Activated B cell treated with CpG ODN at 0.5 μM for 24 hours (primary cell): Measurements from ENCODE around the gene ARTN. TPM values are rescaled to one million over a fixed set of nuclear protein-coding genes. Genes with fewer than 3 reads are reported as not detected.

Experiments
- ATAC-seq: fragments of 200-7000 bp; cut with Tn5 transposase; one replicate; pipeline ENCODE4 v1.10.0; 2021; ENCODE audit warnings: low read depth, mild to moderate bottlenecking, moderate library complexity
- CTCF ChIA-PET: fragments of 350-600 bp; sonication (Branson Sonifier 250); formaldehyde crosslinking; loops from one replicate; lab custom pipeline; 2021; ENCODE audit warnings: antibody characterized with exemption; lab: Charles Lee
- POLR2A ChIA-PET: fragments of 350-600 bp; sonication (Branson Sonifier 250); formaldehyde crosslinking; loops from one replicate; lab custom pipeline; 2021; ENCODE audit warnings: antibody characterized with exemption; lab: Charles Lee
- DNase-seq: peaks from one replicate; pipeline ENCODE4 v3.0.0; 2022
- H3K27ac Mint-ChIP-seq: one replicate; pipeline ENCODE4 v1.8.0; 2020; ENCODE audit warnings: mixed read lengths
- H3K27me3 Mint-ChIP-seq: one replicate; pipeline ENCODE4 v1.8.0; 2021; ENCODE audit warnings: mixed read lengths
- H3K36me3 Mint-ChIP-seq: one replicate; pipeline ENCODE4 v1.8.0; 2021; ENCODE audit warnings: low read depth, mixed read lengths
- H3K4me1 Mint-ChIP-seq: one replicate; pipeline ENCODE4 v1.8.0; 2021; ENCODE audit warnings: mixed read lengths
- H3K4me3 Mint-ChIP-seq: one replicate; pipeline ENCODE4 v1.8.0; 2020; ENCODE audit warnings: mild to moderate bottlenecking, mixed read lengths
- H3K9me3 Mint-ChIP-seq: one replicate; pipeline ENCODE4 v1.8.0; 2020; ENCODE audit warnings: mixed read lengths
- CTCF ChIP-seq: fragments of 200-600 bp; IDR thresholded peaks from one replicate; pipeline ENCODE4 v1.8.0; 2022; ENCODE audit warnings: antibody characterized with exemption, mild to moderate bottlenecking
- intact Hi-C: fragments of 100-400 bp; cut with micrococcal nuclease; formaldehyde crosslinking; loops from one replicate; pipeline ENCODE4 v1.15.1; 2024
- total RNA-seq: library from RNA; stranded (reverse); gene quantifications from 2 replicates; pipeline ENCODE4 v1.2.3, GENCODE V29; 2022

The ARTN gene
- total RNA-seq, 1 donor from 2014 or later, result 0.20 TPM

- ATAC-seq (no peak), DNase-seq (no peak)
- CTCF ChIA-PET, result no interaction called here
- peaks cover 23% of the 10 kb centered on the region for H3K36me3 Mint-ChIP-seq
- POLR2A ChIA-PET, result no interaction called here
- H3K4me1 Mint-ChIP-seq, result no peaks in the 10 kb centered on the region
- no peaks in the 10 kb centered on the region for H3K9me3 Mint-ChIP-seq
- no peak overlapping the region for H3K27ac Mint-ChIP-seq
- H3K4me3 Mint-ChIP-seq, result no peak overlapping the region
- H3K27me3 Mint-ChIP-seq, result no peaks in the 10 kb centered on the region
- no peak for TF ChIP-seq CTCF
- intact Hi-C loops, result no loop called here
Measured at GRCh38 chr1:43904660-43905551, 28.7 kb upstream of the ARTN start.

GRCh38 chr1:43908226-43908625 is 25.4 kb upstream of the ARTN start:
- DNase-seq, result no peak
- Mint-ChIP-seq H3K9me3 (no peaks in the 10 kb centered on the region), H3K4me3 (no peak overlapping the region), H3K36me3 (peaks cover 22% of the 10 kb centered on the region), H3K27me3 (no peaks in the 10 kb centered on the region), H3K4me1 (no peaks in the 10 kb centered on the region), H3K27ac (no peak overlapping the region)
- TF ChIP-seq CTCF, result no peak
- CTCF ChIA-PET, result no interaction called here
- POLR2A ChIA-PET, result interaction anchor here (0.6 kb wide), 1 partner anchor 45 kb away, joined by 3 read pairs; no protein-coding TSS in a partner anchor
- intact Hi-C loops, result no loop called here
- no peak for ATAC-seq

GRCh38 chr1:43908858-43909257 is 24.7 kb upstream of the ARTN start:
- H3K27me3 Mint-ChIP-seq, result no peaks in the 10 kb centered on the region
- H3K4me1 Mint-ChIP-seq, result no peaks in the 10 kb centered on the region
- no peak overlapping the region for H3K27ac Mint-ChIP-seq
- TF ChIP-seq CTCF, result no peak
- intact Hi-C loops, result no loop called here
- POLR2A ChIA-PET, result interaction anchor here (0.6 kb wide), 1 partner anchor 45 kb away, joined by 3 read pairs; no protein-coding TSS in a partner anchor
- ATAC-seq, result no peak
- H3K9me3 Mint-ChIP-seq, result no peaks in the 10 kb centered on the region
- no peak overlapping the region for H3K4me3 Mint-ChIP-seq
- DNase-seq, result no peak
- CTCF ChIA-PET, result no interaction called here
- peaks cover 22% of the 10 kb centered on the region for H3K36me3 Mint-ChIP-seq

GRCh38 chr1:43910343-43910742 is 23.3 kb upstream of the ARTN start:
- POLR2A ChIA-PET, result no interaction called here
- Mint-ChIP-seq H3K27ac (no peak overlapping the region), H3K4me1 (no peaks in the 10 kb centered on the region), H3K9me3 (no peaks in the 10 kb centered on the region), H3K4me3 (no peak overlapping the region), H3K27me3 (no peaks in the 10 kb centered on the region), H3K36me3 (peaks cover 22% of the 10 kb centered on the region)
- intact Hi-C loops, result no loop called here
- TF ChIP-seq CTCF, result no peak
- DNase-seq (no peak), ATAC-seq (no peak)
- CTCF ChIA-PET, result no interaction called here

GRCh38 chr1:43912607-43913006 is 21.0 kb upstream of the ARTN start:
- Mint-ChIP-seq H3K4me3 (no peak overlapping the region), H3K9me3 (no peaks in the 10 kb centered on the region), H3K27ac (no peak overlapping the region), H3K36me3 (peaks cover 16% of the 10 kb centered on the region), H3K27me3 (no peaks in the 10 kb centered on the region), H3K4me1 (no peaks in the 10 kb centered on the region)
- no peak for ATAC-seq
- ChIA-PET CTCF (no interaction called here), POLR2A (no interaction called here)
- intact Hi-C loops, result no loop called here
- TF ChIP-seq CTCF, result no peak
- DNase-seq, result no peak
